Effector memory CD8-positive, alpha-beta T cell (primary cell): ENCODE data around the gene ETS1.

Experiments used
- ATAC-seq: fragments of 150-1000 bp; cut with Tn5 transposase; replicated peaks from 2 replicates; pipeline ENCODE4 v1.10.0; 2021; ENCODE audit warnings: mild to moderate bottlenecking, moderate library complexity
- DNase-seq, 3 experiments: peaks; one replicate each; pipeline ENCODE4 v3.0.0; 2021
- H3K27ac Mint-ChIP-seq, 2 donors: one replicate each; pipeline ENCODE4 v1.8.0; 2022; ENCODE audit warnings: mild to moderate bottlenecking in 2 of 2, mixed read lengths in 2 of 2, moderate library complexity in 2 of 2
- H3K27me3 Mint-ChIP-seq, 2 donors: one replicate each; pipeline ENCODE4 v1.8.0; 2022; ENCODE audit warnings: mixed read lengths in 2 of 2
- H3K36me3 Mint-ChIP-seq: one replicate; pipeline ENCODE4 v1.8.0; 2022; ENCODE audit warnings: mild to moderate bottlenecking, moderate library complexity, mixed read lengths; ENCODE audit not compliant: insufficient read depth
- H3K4me1 Mint-ChIP-seq, 2 donors: one replicate each; pipeline ENCODE4 v1.8.0; 2022; ENCODE audit warnings: low read depth in 2 of 2, mixed read lengths in 2 of 2
- H3K4me3 Mint-ChIP-seq, 2 donors: one replicate each; pipeline ENCODE4 v1.8.0; 2022; ENCODE audit warnings: mild to moderate bottlenecking in 2 of 2, mixed read lengths in 2 of 2, moderate library complexity in 2 of 2
- H3K9me3 Mint-ChIP-seq, 2 donors: one replicate each; pipeline ENCODE4 v1.8.0; 2022; ENCODE audit warnings: mixed read lengths in 2 of 2

ETS1 gene

DNA sequence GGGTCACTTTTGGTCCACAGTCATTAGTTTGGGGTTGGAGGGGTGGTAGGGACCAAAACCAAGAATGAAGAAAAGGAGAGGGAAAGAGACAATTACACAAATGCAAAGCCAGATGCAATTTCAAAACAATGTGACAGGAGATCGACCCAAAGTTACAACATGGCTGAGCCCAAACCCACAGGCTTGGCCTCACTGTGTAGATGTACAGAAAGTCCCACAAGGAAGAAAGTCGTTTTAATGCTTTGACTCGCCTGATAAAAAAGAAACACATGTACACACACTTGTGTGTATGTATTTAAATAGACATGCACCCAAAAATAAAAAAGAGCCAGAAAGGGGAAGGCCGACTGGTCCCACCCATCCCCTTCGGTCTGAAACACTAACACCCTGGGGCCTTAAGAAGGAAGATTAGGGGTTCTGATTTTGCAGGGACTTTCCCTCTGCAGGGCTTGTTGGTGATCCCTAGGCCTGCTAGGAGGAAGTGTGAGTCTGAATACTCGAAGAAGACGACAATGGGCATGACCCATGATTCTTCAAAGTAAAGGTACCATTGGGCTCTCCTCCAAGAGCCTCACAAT is 104.1 kb downstream of the ETS1 start:
- peak; percentile 72 for ATAC-seq
- DNase-seq: peak in 2 of 3 experiments; percentile 46 to 47

DNA sequence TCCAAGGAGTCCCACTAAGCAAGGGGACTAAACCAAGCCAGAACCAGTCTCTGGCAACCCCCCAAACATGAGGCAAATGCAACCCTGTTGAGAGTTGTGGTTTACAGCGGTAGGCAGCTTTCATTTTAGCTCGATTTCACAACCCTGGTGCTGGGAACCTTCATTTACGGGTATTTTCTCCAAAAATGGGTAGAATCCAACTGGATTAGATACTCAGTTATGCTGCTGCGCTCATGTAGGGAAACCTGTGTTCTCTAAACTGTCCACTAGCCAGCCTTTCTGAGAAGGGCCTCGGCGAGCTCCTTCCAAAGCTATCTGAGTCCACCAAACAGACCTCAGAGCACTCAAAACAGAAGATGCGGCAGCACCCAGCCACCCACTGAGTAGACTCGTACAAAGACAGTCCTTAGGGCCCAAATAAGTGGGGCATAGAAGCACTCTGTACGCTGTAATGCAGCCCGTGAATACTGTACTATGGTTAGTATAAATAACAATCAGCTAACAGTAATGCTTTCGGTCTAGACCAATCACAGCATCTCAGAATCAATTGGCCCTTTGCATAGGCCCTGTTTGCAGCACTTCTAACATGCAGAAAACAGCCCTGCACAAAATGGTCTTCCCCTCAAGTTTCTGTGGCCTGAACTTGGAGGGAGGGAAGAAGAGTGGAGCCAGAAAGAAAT is 104.7 kb downstream of the ETS1 start:
- H3K27me3 Mint-ChIP-seq: no peaks in the 10 kb centered on the region
- peaks cover 100% of the 10 kb centered on the region for H3K36me3 Mint-ChIP-seq
- peak overlapping the region; percentile 70 to 83 for H3K4me3 Mint-ChIP-seq
- H3K9me3 Mint-ChIP-seq: no peaks in the 10 kb centered on the region
- H3K27ac Mint-ChIP-seq: peak overlapping the region; percentile 97
- DNase-seq (peak; percentile 59 to 67 (median 61)), ATAC-seq (peak; percentile 75)
- peaks cover 77 to 93% of the 10 kb centered on the region in 2 donors for H3K4me1 Mint-ChIP-seq

More for the DNA sequence above, 104.1 kb downstream of the ETS1 start:
- peak overlapping the region; percentile 97 for H3K27ac Mint-ChIP-seq
- peaks cover 72 to 93% of the 10 kb centered on the region in 2 donors for H3K4me1 Mint-ChIP-seq
- no peaks in the 10 kb centered on the region for H3K9me3 Mint-ChIP-seq
- H3K36me3 Mint-ChIP-seq: peaks cover 100% of the 10 kb centered on the region
- H3K4me3 Mint-ChIP-seq: peak overlapping the region; percentile 70 to 83
- no peaks in the 10 kb centered on the region for H3K27me3 Mint-ChIP-seq

DNA sequence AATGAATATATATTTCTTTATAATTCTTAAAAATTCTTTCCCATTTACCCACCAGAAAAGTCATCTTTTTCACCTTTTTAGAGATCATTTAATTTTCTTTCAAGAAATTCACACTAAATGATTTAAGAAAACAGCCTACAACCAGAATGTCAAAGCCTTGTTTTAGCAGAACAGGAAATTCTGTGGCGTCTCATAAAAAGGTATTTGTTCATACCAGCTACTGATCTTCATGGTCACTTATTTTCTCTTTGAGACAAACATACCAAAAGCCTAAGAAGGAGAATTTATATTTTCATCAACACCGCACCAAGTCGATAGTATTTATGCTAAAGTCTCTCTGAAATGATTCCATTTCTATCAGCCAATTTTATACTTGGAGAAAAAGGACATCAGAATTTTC is 105.3 kb downstream of the ETS1 start:
- H3K4me1 Mint-ChIP-seq: peaks cover 82 to 96% of the 10 kb centered on the region in 2 donors
- peaks cover 100% of the 10 kb centered on the region for H3K36me3 Mint-ChIP-seq
- H3K27me3 Mint-ChIP-seq: no peaks in the 10 kb centered on the region
- peak overlapping the region; percentile 97 for H3K27ac Mint-ChIP-seq
- peak overlapping the region; percentile 70 to 83 for H3K4me3 Mint-ChIP-seq
- DNase-seq (no peak), ATAC-seq (peak; percentile 8)
- no peaks in the 10 kb centered on the region for H3K9me3 Mint-ChIP-seq

DNA sequence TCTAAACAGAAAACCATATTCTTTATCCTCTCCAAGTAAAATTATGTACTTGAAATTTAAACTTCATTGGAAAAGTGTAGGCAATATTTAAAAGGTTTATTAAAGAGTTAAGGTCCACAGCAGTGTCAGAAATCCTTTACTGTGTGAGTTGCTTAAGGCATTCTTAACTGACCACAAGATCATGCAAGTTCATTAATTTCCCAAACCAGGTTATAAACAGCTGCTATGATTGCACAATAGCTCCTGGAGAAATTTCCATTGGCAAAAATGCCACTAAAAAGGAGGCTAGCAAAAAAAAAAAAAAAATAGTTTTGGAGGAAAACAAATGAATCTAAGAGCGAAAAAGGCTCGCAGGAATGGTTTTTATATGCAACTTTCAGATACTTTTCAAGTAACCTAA is 106.2 kb downstream of the ETS1 start:
- peaks cover 86 to 96% of the 10 kb centered on the region in 2 donors for H3K4me1 Mint-ChIP-seq
- peaks cover 100% of the 10 kb centered on the region for H3K36me3 Mint-ChIP-seq
- peak overlapping the region; percentile 97 for H3K27ac Mint-ChIP-seq
- DNase-seq (no peak), ATAC-seq (no peak)
- H3K4me3 Mint-ChIP-seq: peak overlapping the region; percentile 77 to 83
- H3K9me3 Mint-ChIP-seq: no peaks in the 10 kb centered on the region
- no peaks in the 10 kb centered on the region for H3K27me3 Mint-ChIP-seq

DNA sequence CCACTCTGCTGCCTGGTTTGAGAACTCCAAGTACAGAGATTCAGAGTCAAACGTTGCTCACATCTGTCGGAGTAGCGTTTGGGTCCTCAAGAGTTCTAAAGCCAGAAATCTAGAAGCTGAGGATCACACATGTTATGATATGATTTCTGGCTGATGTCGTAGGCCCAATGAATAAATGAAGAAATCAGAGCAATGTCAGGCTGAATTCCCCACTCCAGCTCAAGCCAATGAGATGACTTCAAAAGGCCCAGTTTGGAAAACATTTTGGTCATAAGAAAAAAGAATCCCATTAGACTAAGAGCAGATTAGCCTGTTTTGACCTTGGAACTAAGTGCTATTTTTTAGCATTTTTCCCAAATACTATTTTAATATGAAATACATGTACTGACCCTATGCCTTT is 106.7 kb downstream of the ETS1 start:
- peaks cover 88 to 96% of the 10 kb centered on the region in 2 donors for H3K4me1 Mint-ChIP-seq
- H3K9me3 Mint-ChIP-seq: no peaks in the 10 kb centered on the region
- peaks cover 100% of the 10 kb centered on the region for H3K36me3 Mint-ChIP-seq
- peak overlapping the region; percentile 97 for H3K27ac Mint-ChIP-seq
- DNase-seq (no peak), ATAC-seq (no peak)
- peak overlapping the region; percentile 77 to 83 for H3K4me3 Mint-ChIP-seq
- H3K27me3 Mint-ChIP-seq: no peaks in the 10 kb centered on the region

DNA sequence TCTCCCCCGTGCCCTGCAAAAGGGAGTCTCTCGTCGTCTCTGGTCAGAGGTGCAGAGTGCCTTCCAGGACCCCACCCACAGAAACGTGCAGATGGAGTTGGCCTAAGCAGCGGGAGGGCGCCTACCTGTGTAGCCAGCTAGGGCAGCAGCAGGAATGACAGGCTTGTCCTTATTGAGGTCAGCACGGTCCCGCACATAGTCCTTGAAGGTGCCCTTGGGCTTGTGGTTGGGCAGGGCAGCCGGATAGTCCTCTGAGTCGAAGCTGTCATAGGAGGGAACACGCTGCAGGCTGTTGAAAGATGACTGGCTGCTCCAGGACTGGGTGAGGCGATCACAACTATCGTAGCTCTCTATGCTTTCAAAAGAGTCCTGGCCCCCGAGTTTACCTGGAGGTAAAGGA is 107.3 kb downstream of the ETS1 start:
- Mint-ChIP-seq H3K9me3 (no peaks in the 10 kb centered on the region), H3K36me3 (peaks cover 100% of the 10 kb centered on the region), H3K4me3 (peak overlapping the region; percentile 77 to 83), H3K4me1 (peaks cover 85 to 96% of the 10 kb centered on the region in 2 donors), H3K27me3 (no peaks in the 10 kb centered on the region), H3K27ac (peak overlapping the region; percentile 97)
- no peak for DNase-seq
- no peak for ATAC-seq

DNA sequence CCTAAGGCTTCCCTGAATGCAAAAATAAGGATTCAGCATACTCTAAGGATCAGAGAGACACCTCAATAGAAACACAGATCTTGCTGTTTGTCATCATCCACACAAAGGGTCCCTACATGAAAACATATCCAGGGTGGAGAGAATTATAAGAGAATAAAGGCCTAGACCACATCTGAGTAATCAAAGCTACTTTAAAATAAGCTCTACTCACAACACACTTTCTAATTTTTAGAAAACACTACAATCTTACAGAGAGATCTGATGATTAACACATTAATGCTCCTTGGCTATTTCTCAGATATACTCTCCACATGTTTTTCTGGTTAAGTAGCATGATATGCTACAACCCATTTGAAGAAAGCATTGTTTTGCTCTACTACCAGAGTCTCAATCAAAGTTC is 108.2 kb downstream of the ETS1 start:
- Mint-ChIP-seq H3K27ac (peak overlapping the region; percentile 97), H3K9me3 (no peaks in the 10 kb centered on the region), H3K4me1 (peaks cover 86 to 96% of the 10 kb centered on the region in 2 donors), H3K36me3 (peaks cover 100% of the 10 kb centered on the region), H3K27me3 (no peaks in the 10 kb centered on the region), H3K4me3 (peak overlapping the region; percentile 77 to 83)
- no peak for DNase-seq
- no peak for ATAC-seq

DNA sequence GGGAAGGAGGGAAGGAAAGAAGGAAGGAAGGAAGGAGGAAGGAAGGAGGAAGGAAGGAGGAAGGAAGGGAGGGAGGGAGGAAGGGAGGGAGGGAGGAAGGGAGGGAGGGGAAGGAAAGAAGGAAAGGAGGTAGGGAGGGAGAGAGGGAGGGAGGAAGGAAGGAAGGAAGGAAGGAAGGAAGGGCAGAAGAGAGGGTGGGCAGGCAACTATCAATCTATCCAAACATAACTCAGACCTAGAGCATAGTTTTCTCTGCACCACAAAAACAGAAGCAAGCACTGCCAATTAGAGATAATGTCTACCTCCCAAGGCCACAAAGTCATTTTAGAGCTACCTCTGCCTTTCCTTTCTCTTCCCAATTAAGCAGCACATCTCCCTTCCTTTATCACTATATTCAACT is 109.1 kb downstream of the ETS1 start:
- Mint-ChIP-seq H3K4me3 (peak overlapping the region; percentile 77 to 83), H3K36me3 (peaks cover 100% of the 10 kb centered on the region)

DNA sequence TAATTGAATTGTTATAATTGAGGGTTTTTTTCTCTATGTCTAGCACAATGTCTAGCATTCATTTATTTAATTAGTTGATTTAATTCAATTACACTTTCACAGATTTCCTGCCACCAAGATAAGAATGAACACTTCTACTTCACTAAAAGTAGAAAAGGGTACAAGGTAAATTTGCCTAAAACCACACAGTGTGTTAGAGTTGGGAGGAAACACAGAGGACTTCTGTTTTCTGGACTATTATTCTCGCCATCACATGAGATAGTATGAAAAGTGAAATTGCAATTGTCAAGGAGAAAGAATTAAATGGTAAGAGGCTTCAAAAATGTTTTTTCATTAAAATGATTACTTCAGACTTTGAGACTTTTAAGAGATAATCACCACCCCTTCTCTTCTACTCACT is 109.5 kb downstream of the ETS1 start:
- ATAC-seq (no peak), DNase-seq (no peak)
- Mint-ChIP-seq H3K27me3 (no peaks in the 10 kb centered on the region), H3K27ac (peak overlapping the region; percentile 97), H3K4me3 (peak overlapping the region; percentile 77 to 83), H3K9me3 (no peaks in the 10 kb centered on the region), H3K36me3 (peaks cover 100% of the 10 kb centered on the region), H3K4me1 (peaks cover 84 to 95% of the 10 kb centered on the region in 2 donors)

More for the DNA sequence above, 109.1 kb downstream of the ETS1 start:
- H3K27me3 Mint-ChIP-seq: no peaks in the 10 kb centered on the region
- peaks cover 86 to 96% of the 10 kb centered on the region in 2 donors for H3K4me1 Mint-ChIP-seq
- DNase-seq (no peak), ATAC-seq (no peak)
- no peaks in the 10 kb centered on the region for H3K9me3 Mint-ChIP-seq
- H3K27ac Mint-ChIP-seq: peak overlapping the region; percentile 97

DNA sequence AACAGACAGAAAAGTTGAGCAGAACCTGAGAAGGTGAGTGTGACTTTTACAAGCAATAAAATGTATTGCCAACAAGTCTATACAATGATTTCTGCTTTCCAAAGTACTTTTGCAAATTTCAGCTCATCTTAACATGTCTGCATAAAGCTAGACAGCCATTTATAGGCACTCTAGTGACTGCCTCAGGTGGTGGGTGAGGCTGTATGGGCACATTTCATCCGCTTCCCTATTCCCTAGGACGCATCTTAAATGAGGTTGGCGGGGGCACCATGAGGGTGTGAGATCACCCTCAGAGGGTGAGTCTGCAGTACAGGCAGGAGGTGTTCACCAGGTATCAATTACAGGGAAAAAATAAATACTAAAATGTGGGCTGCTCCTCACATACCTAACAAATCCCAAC is 110.1 kb downstream of the ETS1 start:
- peaks cover 100% of the 10 kb centered on the region for H3K36me3 Mint-ChIP-seq
- peaks cover 84 to 95% of the 10 kb centered on the region in 2 donors for H3K4me1 Mint-ChIP-seq
- no peak for DNase-seq
- H3K4me3 Mint-ChIP-seq: peak overlapping the region; percentile 77 to 83
- H3K27me3 Mint-ChIP-seq: no peaks in the 10 kb centered on the region
- no peaks in the 10 kb centered on the region for H3K9me3 Mint-ChIP-seq
- ATAC-seq: peak; percentile 6
- peak overlapping the region; percentile 97 for H3K27ac Mint-ChIP-seq

DNA sequence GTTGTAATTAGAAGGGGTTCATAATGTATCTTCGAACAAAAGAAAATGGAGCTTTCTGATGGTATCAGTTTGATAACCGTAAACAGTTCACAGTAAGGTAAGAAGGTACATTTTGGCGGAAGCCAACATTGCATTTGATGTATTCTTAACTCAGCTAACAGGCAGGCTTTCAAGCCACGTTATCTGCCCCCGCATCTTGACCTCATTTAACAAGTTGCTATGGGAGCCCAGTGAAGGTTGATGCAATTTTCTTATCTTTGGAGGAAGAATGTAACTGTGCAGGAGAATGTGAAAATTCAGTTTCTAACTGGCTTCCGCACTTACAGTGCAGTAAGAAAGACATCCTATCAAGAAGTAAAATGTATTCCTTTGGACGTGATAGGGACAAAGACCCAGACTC is 110.6 kb downstream of the ETS1 start:
- peak; percentile 82 for ATAC-seq
- Mint-ChIP-seq H3K4me3 (peak overlapping the region; percentile 77 to 83), H3K9me3 (no peaks in the 10 kb centered on the region), H3K36me3 (peaks cover 100% of the 10 kb centered on the region), H3K27me3 (no peaks in the 10 kb centered on the region), H3K4me1 (peaks cover 86 to 95% of the 10 kb centered on the region in 2 donors), H3K27ac (peak overlapping the region; percentile 97)
- DNase-seq: peak; percentile 73 to 78 (median 76)

DNA sequence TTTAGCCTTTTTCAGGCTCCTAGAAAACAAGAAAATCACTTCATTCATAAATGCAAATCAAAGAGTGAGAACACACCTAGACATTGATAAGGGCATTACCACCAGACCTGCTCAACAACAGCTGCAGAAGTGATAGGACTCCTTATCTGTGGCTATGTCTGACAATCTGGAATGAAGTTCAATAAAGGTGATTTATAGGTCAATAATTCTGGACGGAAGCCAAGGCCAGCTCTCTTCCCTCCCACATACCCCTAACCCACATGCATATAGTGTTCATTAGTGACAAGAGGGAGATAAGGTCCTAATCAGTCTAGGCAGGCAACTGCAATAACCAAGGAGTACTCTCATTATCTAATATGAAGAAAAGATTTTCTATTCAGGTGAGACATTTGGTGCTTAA is 111.3 kb downstream of the ETS1 start:
- H3K27ac Mint-ChIP-seq: peak overlapping the region; percentile 97
- ATAC-seq: no peak
- H3K4me1 Mint-ChIP-seq: peaks cover 91 to 99% of the 10 kb centered on the region in 2 donors
- H3K27me3 Mint-ChIP-seq: no peaks in the 10 kb centered on the region
- H3K36me3 Mint-ChIP-seq: peaks cover 100% of the 10 kb centered on the region
- no peaks in the 10 kb centered on the region for H3K9me3 Mint-ChIP-seq
- no peak for DNase-seq
- peak overlapping the region; percentile 77 to 83 for H3K4me3 Mint-ChIP-seq

DNA sequence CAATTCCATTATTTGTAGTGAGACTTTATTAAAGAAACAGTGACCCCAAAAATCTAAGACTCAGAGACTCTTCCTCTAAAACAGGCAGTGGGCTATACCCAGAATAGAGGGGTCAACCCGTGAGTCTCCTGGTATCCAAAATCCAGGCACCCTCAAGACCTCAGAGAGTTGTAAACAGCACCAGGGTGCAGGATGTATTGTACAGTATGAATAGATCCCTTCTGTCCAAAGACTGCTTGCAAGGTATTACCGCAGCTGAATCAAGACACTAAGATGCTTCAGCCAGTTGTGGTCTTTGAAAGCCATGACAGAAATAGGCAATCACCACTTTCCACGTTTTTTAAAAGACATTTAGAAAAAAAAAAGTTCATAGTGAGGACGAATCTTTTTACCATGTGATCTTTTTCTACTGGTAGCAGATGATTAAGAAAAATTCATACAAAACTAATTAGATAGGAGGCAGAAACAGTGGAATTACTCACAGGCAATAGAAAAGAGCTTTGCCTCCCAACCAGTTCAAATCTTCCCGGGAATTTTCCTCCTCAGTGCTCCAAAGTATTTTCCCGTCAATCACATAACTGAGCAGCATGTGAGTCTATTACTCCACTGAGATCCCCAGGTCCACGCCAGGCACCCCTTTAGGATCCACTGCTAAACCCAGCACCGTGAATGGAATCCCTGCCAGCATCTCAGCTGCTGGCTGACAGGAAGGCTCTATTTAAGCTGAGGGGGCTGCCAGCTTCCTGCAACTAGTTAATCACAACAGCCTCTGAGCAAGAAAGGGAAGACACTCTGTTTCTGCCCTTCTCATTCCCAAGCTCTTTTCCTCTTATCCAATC is 113.1 kb downstream of the ETS1 start:
- DNase-seq (no peak), ATAC-seq (no peak)
- Mint-ChIP-seq H3K4me1 (peaks cover 87 to 99% of the 10 kb centered on the region in 2 donors), H3K27ac (peak overlapping the region; percentile 97), H3K27me3 (no peaks in the 10 kb centered on the region), H3K36me3 (peaks cover 100% of the 10 kb centered on the region), H3K9me3 (no peaks in the 10 kb centered on the region), H3K4me3 (peak overlapping the region; percentile 77 to 83)
